Esophagus muscularis mucosa (tissue), 3 donors: ENCODE measurements around the gene WWOX.
A peak's percentile ranks its signal among the peaks of the same experiment; 100 is the strongest.

Experiments
- CTCF ChIP-seq, 3 experiments: fragments of 200-600 bp in 2 of 3; fragments of 450-650 bp in 1 of 3; sonication (generic) in 2 of 3; IDR thresholded peaks; one replicate each; pipeline ENCODE4 v1.5.1; 2017 to 2019; ENCODE audit warnings: antibody characterized with exemption in 3 of 3, mild to moderate bottlenecking in 2 of 3, moderate library complexity in 1 of 3
- POLR2AphosphoS5 ChIP-seq, 2 donors: sonication (generic); formaldehyde crosslinking; IDR thresholded peaks; one replicate each; pipeline ENCODE4 v1.6.1; 2017; ENCODE audit warnings: antibody characterized with exemption in 2 of 2

- TF ChIP-seq CTCF (IDR thresholded peaks at IDR 0.05): peak in 1 of 3 experiments; percentile 31
- TF ChIP-seq POLR2AphosphoS5 (IDR thresholded peaks at IDR 0.05): peak; percentile 72 to 89
These were observed at the start of gene WWOX for GRCh38 chr16:78099271-78100111.
